CD4-positive, alpha-beta T cell treated with Interleukin-10 for 1 hour (primary cell): ENCODE results near the gene JAK2.
"Not testable (repeated sequence)": the region's sequence is repeated elsewhere in the genome, so short reads cannot be mapped to it uniquely, and the experiment has no call there.

Experiments
- DNase-seq: peaks from one replicate; pipeline ENCODE4 v3.0.0-alpha.2; 2020

Gene JAK2

GRCh38 chr9:4982721-4983482 lies 2.2 kb upstream of the JAK2 start:
- no peak for DNase-seq

GRCh38 chr9:4983601-4984165 lies 1.4 kb upstream of the JAK2 start:
- DNase-seq = no peak

GRCh38 chr9:4984171-4984620 lies 876 bp upstream of the JAK2 start:
- DNase-seq = no peak

GRCh38 chr9:4985386-4986266 lies 554 bp downstream of the JAK2 start:
- DNase-seq = peak; percentile 29

- DNase-seq = no peak
Measured at GRCh38 chr9:4986296-4986695, 1.2 kb downstream of the JAK2 start.

GRCh38 chr9:4986783-4987182 lies 1.7 kb downstream of the JAK2 start:
- no peak for DNase-seq

GRCh38 chr9:4987961-4988421 lies 2.9 kb downstream of the JAK2 start:
- DNase-seq = peak; percentile 75

- no peak for DNase-seq
Measured at GRCh38 chr9:4992872-4993271, 7.8 kb downstream of the JAK2 start.

GRCh38 chr9:4994166-4994890 lies 9.3 kb downstream of the JAK2 start:
- no peak for DNase-seq

GRCh38 chr9:4997196-4997595 lies 12.1 kb downstream of the JAK2 start:
- DNase-seq = no peak

GRCh38 chr9:4997631-4998030 lies 12.6 kb downstream of the JAK2 start:
- no peak for DNase-seq

GRCh38 chr9:5002811-5003210 lies 17.7 kb downstream of the JAK2 start:
- no peak for DNase-seq

GRCh38 chr9:5004481-5004880 lies 19.4 kb downstream of the JAK2 start:
- no peak for DNase-seq

GRCh38 chr9:5008202-5008601 lies 23.1 kb downstream of the JAK2 start:
- DNase-seq = no peak

GRCh38 chr9:5013374-5013773 lies 28.3 kb downstream of the JAK2 start:
- DNase-seq = no peak

- DNase-seq = no peak
Measured at GRCh38 chr9:5015934-5016333, 30.9 kb downstream of the JAK2 start.

- DNase-seq = no peak
Measured at GRCh38 chr9:5025416-5025815, 40.3 kb downstream of the JAK2 start.

GRCh38 chr9:5031941-5032340 lies 46.9 kb downstream of the JAK2 start:
- DNase-seq = not testable (repeated sequence)

GRCh38 chr9:5040730-5041389 lies 55.8 kb downstream of the JAK2 start:
- DNase-seq = no peak

- DNase-seq = no peak
Measured at GRCh38 chr9:5041390-5042115, 56.5 kb downstream of the JAK2 start.

GRCh38 chr9:5042661-5043178 lies 57.6 kb downstream of the JAK2 start:
- no peak for DNase-seq
